NT2/D1 (cell line): ENCODE data around the gene INKA2.

Experiments used
- SUZ12 ChIP-seq: IDR thresholded peaks from 2 replicates; pipeline ENCODE4 v1.6.1; 2011; ENCODE audit not compliant: insufficient read length, insufficient read depth; ENCODE audit errors: extremely low read depth
- YY1 ChIP-seq: IDR thresholded peaks from 2 replicates; pipeline ENCODE4 v1.6.1; 2011; ENCODE audit not compliant: insufficient read length, insufficient read depth
- ZNF274 ChIP-seq: IDR thresholded peaks from 2 replicates; pipeline ENCODE4 v1.6.1; 2011; ENCODE audit warnings: mild to moderate bottlenecking, low read depth, low read length

GRCh38 chr1:111776391-111776790 is 37.2 kb upstream of the INKA2 start:
- TF ChIP-seq ZNF274 (no peak), YY1 (no peak), SUZ12 (no peak)
